ENCODE measurements around the gene ARID1B.

- TF ChIP-seq CTCF (IDR thresholded peaks at IDR 0.05; ENCODE audit: borderline replicate concordance, extremely low read depth, low read length, poor library complexity, severe bottlenecking), result no peak
- TF ChIP-seq EZH2 (IDR thresholded peaks at IDR 0.05; ENCODE audit: borderline replicate concordance, low read depth, low read length, severe bottlenecking), result no peak
Observed at GRCh38 chr6:156925718-156926607, 148.8 kb downstream of the ARID1B start.

Measured in DND-41 (cell line).